H9 (cell line): ENCODE results near the gene RMI2. TPM values are rescaled to one million over a fixed set of nuclear protein-coding genes. Genes with fewer than 3 reads are reported as not detected.

Source experiments
- DNase-seq: peaks from one replicate; pipeline ENCODE4 v3.0.0-alpha.2; 2017
- H2AFZ ChIP-seq: one replicate; pipeline ENCODE4 v1.6.1; 2013; ENCODE audit warnings: mild to moderate bottlenecking, low read length, control low read depth, moderate library complexity
- H2AK5ac ChIP-seq: 2 replicates; pipeline ENCODE4 v1.6.1; 2013; ENCODE audit warnings: low read length, control low read depth, mixed read lengths; ENCODE audit not compliant: insufficient read length
- H2BK120ac ChIP-seq: one replicate; pipeline ENCODE4 v1.6.1; 2013; ENCODE audit warnings: low read depth, mild to moderate bottlenecking, low read length, control low read depth, inconsistent platforms; ENCODE audit not compliant: poor library complexity, severe bottlenecking
- H2BK12ac ChIP-seq: 2 replicates; pipeline ENCODE4 v1.6.1; 2013; ENCODE audit warnings: low read length, control low read depth, mixed read lengths, low read depth; ENCODE audit not compliant: insufficient read length
- H2BK15ac ChIP-seq: 2 replicates; pipeline ENCODE4 v1.6.1; 2013; ENCODE audit warnings: low read depth, low read length, control low read depth
- H2BK20ac ChIP-seq: one replicate; pipeline ENCODE4 v1.6.1; 2013; ENCODE audit warnings: low read depth, mild to moderate bottlenecking, low read length, control low read depth, inconsistent platforms; ENCODE audit not compliant: poor library complexity, severe bottlenecking
- H2BK5ac ChIP-seq: 2 replicates; pipeline ENCODE4 v1.6.1; 2013; ENCODE audit warnings: low read length, control low read depth, mixed read lengths; ENCODE audit not compliant: insufficient read length
- H3K14ac ChIP-seq: 2 replicates; pipeline ENCODE4 v1.6.1; 2013; ENCODE audit warnings: low read length, control low read depth; ENCODE audit not compliant: insufficient read depth
- H3K18ac ChIP-seq: 2 replicates; pipeline ENCODE4 v1.6.1; 2013; ENCODE audit warnings: low read depth, mild to moderate bottlenecking, mixed read lengths, low read length, control low read depth; ENCODE audit not compliant: insufficient read length
- H3K23ac ChIP-seq: 2 replicates; pipeline ENCODE4 v1.6.1; 2013; ENCODE audit warnings: low read length, control low read depth, mixed read lengths, low read depth; ENCODE audit not compliant: insufficient read length
- H3K23me2 ChIP-seq: 2 replicates; pipeline ENCODE4 v1.6.1; 2013; ENCODE audit warnings: low read depth, mild to moderate bottlenecking, mixed read lengths, low read length, control low read depth; ENCODE audit not compliant: insufficient read length, poor library complexity, severe bottlenecking
- H3K27ac ChIP-seq: 2 replicates; pipeline ENCODE4 v1.5.1; 2013; ENCODE audit warnings: low read length, control low read depth, mixed read lengths, low read depth; ENCODE audit not compliant: insufficient read length
- H3K27me3 ChIP-seq: 2 replicates; pipeline ENCODE4 v1.6.1; 2013; ENCODE audit warnings: low read length, control low read depth, inconsistent platforms; ENCODE audit not compliant: insufficient read depth
- H3K4ac ChIP-seq: 2 replicates; pipeline ENCODE4 v1.6.1; 2013; ENCODE audit warnings: low read depth, mild to moderate bottlenecking, control low read depth, inconsistent platforms, low read length, moderate library complexity
- H3K4me1 ChIP-seq: 2 replicates; pipeline ENCODE4 v1.6.1; 2013; ENCODE audit warnings: low read length, control low read depth, inconsistent platforms; ENCODE audit not compliant: insufficient read depth
- H3K4me2 ChIP-seq: 2 replicates; pipeline ENCODE4 v1.6.1; 2013; ENCODE audit warnings: low read length, control low read depth, mixed read lengths; ENCODE audit not compliant: insufficient read length, insufficient read depth
- H3K56ac ChIP-seq: 2 replicates; pipeline ENCODE4 v1.6.1; 2013; ENCODE audit warnings: low read depth, mild to moderate bottlenecking, mixed read lengths, low read length, control low read depth; ENCODE audit not compliant: insufficient read length
- H3K79me1 ChIP-seq: 2 replicates; pipeline ENCODE4 v1.6.1; 2013; ENCODE audit warnings: low read depth, mild to moderate bottlenecking, moderate library complexity, low read length, control low read depth, inconsistent platforms; ENCODE audit not compliant: insufficient read depth, poor library complexity, severe bottlenecking
- H3K79me2 ChIP-seq: 2 replicates; pipeline ENCODE4 v1.6.1; 2013; ENCODE audit warnings: low read length, control low read depth, inconsistent platforms; ENCODE audit not compliant: insufficient read depth
- H3K9ac ChIP-seq: 2 replicates; pipeline ENCODE4 v1.6.1; 2013; ENCODE audit warnings: low read length, control low read depth, mixed read lengths; ENCODE audit not compliant: insufficient read length; ENCODE audit errors: extremely low read depth
- H3K9me3 ChIP-seq: one replicate; pipeline ENCODE4 v1.6.1; 2013; ENCODE audit warnings: low read depth, low read length, inconsistent platforms; ENCODE audit not compliant: control insufficient read depth
- H3T11ph ChIP-seq: one replicate; pipeline ENCODE4 v1.6.1; 2013; ENCODE audit warnings: mild to moderate bottlenecking, low read length, control low read depth, inconsistent platforms
- H4K20me1 ChIP-seq: one replicate; pipeline ENCODE4 v1.6.1; 2013; ENCODE audit not compliant: control insufficient read depth, insufficient read length, insufficient read depth
- H4K5ac ChIP-seq: 2 replicates; pipeline ENCODE4 v1.6.1; 2013; ENCODE audit warnings: low read depth, mild to moderate bottlenecking, mixed read lengths, low read length, control low read depth; ENCODE audit not compliant: insufficient read length
- H4K8ac ChIP-seq: replicated peaks from 2 replicates; pipeline ENCODE4 v1.6.1; 2013; ENCODE audit warnings: low read length, control low read depth, mixed read lengths, low read depth; ENCODE audit not compliant: insufficient read length
- H4K91ac ChIP-seq: 2 replicates; pipeline ENCODE4 v1.6.1; 2013; ENCODE audit warnings: low read depth, mild to moderate bottlenecking, moderate library complexity, mixed read lengths, low read length, control low read depth; ENCODE audit not compliant: insufficient read length
- H3K27ac Mint-ChIP-seq, 3 experiments: 2 replicates in 2 of 3; 3 replicates in 1 of 3; pipeline ENCODE4 v1.8.0; 2020 to 2021; ENCODE audit warnings: mixed read lengths in 3 of 3, mild to moderate bottlenecking in 1 of 3, moderate library complexity in 1 of 3
- H3K27me3 Mint-ChIP-seq: 2 replicates; pipeline ENCODE4 v1.8.0; 2021; ENCODE audit warnings: low read depth, mild to moderate bottlenecking, moderate library complexity, mixed read lengths
- H3K36me3 Mint-ChIP-seq, 3 experiments: 2 replicates in 2 of 3; 3 replicates in 1 of 3; pipeline ENCODE4 v1.8.0; 2020 to 2021; ENCODE audit warnings: low read depth in 3 of 3, mixed read lengths in 3 of 3; ENCODE audit not compliant: insufficient read depth in 1 of 3
- H3K4me1 Mint-ChIP-seq, 2 experiments: 2 replicates each; pipeline ENCODE4 v1.8.0; 2020; ENCODE audit warnings: mixed read lengths in 2 of 2
- H3K4me3 Mint-ChIP-seq, 2 experiments: 2 replicates in 1 of 2; 3 replicates in 1 of 2; pipeline ENCODE4 v1.8.0; 2020 to 2021; ENCODE audit warnings: mild to moderate bottlenecking in 2 of 2, mixed read lengths in 2 of 2, moderate library complexity in 1 of 2
- H3K9me3 Mint-ChIP-seq, 2 experiments: 2 replicates in 1 of 2; 3 replicates in 1 of 2; pipeline ENCODE4 v1.8.0; 2020; ENCODE audit warnings: mild to moderate bottlenecking in 2 of 2, mixed read lengths in 2 of 2, moderate library complexity in 1 of 2
- WGBS: extraction: QIAGEN DNeasy Blood & Tissue Kit; methylation state at CpG from one replicate; pipeline ENCODE4 v1.1.7; 2013; ENCODE audit warnings: missing lambda C conversion rate, low lambda C conversion rate, mixed read lengths; ENCODE audit not compliant: insufficient read length; ENCODE audit errors: extremely low coverage; 5-methylcytosine and 5-hydroxymethylcytosine counted together
- total RNA-seq: library from RNA; stranded (reverse); gene quantifications from 2 replicates; pipeline ENCODE4 v1.2.1, GENCODE V29; 2021
- TF ChIP-seq, protein P1 (sequence below): fragments of 200-600 bp; sonication (generic); conservative IDR thresholded peaks from 3 replicates; pipeline ENCODE4 v1.8.0; 2021; ENCODE audit warnings: antibody characterized with exemption, mild to moderate bottlenecking

RMI2 gene
- total RNA-seq, 1 experiment from 2014 or later = 57.6 TPM

GRCh38 chr16:11300560-11300892 lies 44.7 kb upstream of the RMI2 start:
- Histone ChIP-seq H2AFZ (no peak overlapping the region), H3K4me1 (peaks cover 3% of the 10 kb centered on the region; the same call in 1 of the 2 replicates), H3K79me1 (no peaks in the 10 kb centered on the region), H4K20me1 (no peaks in the 10 kb centered on the region), H3K4me2 (no peak overlapping the region), H4K5ac (no peak overlapping the region), H3K23ac (no peak overlapping the region), H3K23me2 (no peaks in the 10 kb centered on the region), H3K79me2 (0 out of 2 replicates have a peak, but pooled peaks cover 2% of the 10 kb centered on the region), H3K27me3 (no peaks in the 10 kb centered on the region), H2BK12ac (no peak overlapping the region), H2BK120ac (no peak overlapping the region), H2AK5ac (no peak overlapping the region), H3K9ac (no peak overlapping the region), H3K14ac (no peak overlapping the region), H3K18ac (no peak overlapping the region), H2BK20ac (no peak overlapping the region), H3T11ph (no peak overlapping the region), H3K27ac (no peak overlapping the region), H4K91ac (no peak overlapping the region), H3K4ac (no peak overlapping the region), H3K9me3 (no peaks in the 10 kb centered on the region), H3K56ac (no peak overlapping the region), H2BK15ac (no peak overlapping the region), H4K8ac (no peak overlapping the region), H2BK5ac (no peak overlapping the region)
- Mint-ChIP-seq H3K27me3 (no peaks in the 10 kb centered on the region), H3K9me3 (no peaks in the 10 kb centered on the region; a peak in 1 of 5 replicates), H3K4me1 (peaks cover 17 to 23% of the 10 kb centered on the region in 2 experiments), H3K36me3 (no peaks in the 10 kb centered on the region), H3K4me3 (no peak overlapping the region), H3K27ac (no peak overlapping the region)
- TF ChIP-seq, protein P1, sequence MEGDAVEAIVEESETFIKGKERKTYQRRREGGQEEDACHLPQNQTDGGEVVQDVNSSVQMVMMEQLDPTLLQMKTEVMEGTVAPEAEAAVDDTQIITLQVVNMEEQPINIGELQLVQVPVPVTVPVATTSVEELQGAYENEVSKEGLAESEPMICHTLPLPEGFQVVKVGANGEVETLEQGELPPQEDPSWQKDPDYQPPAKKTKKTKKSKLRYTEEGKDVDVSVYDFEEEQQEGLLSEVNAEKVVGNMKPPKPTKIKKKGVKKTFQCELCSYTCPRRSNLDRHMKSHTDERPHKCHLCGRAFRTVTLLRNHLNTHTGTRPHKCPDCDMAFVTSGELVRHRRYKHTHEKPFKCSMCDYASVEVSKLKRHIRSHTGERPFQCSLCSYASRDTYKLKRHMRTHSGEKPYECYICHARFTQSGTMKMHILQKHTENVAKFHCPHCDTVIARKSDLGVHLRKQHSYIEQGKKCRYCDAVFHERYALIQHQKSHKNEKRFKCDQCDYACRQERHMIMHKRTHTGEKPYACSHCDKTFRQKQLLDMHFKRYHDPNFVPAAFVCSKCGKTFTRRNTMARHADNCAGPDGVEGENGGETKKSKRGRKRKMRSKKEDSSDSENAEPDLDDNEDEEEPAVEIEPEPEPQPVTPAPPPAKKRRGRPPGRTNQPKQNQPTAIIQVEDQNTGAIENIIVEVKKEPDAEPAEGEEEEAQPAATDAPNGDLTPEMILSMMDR = no peak
- no peak for DNase-seq
- WGBS = no CpG with 5 or more reads among the region's 7 CpGs
